GM12801 (cell line): ENCODE measurements around the gene APOB.

Source experiments
- TF ChIP-seq, protein P1 (sequence below): IDR thresholded peaks from one replicate; pipeline ENCODE4 v1.5.1; 2011; ENCODE audit warnings: control low read depth; ENCODE audit not compliant: insufficient read length; ENCODE audit errors: extremely low read depth

The APOB gene

DNA sequence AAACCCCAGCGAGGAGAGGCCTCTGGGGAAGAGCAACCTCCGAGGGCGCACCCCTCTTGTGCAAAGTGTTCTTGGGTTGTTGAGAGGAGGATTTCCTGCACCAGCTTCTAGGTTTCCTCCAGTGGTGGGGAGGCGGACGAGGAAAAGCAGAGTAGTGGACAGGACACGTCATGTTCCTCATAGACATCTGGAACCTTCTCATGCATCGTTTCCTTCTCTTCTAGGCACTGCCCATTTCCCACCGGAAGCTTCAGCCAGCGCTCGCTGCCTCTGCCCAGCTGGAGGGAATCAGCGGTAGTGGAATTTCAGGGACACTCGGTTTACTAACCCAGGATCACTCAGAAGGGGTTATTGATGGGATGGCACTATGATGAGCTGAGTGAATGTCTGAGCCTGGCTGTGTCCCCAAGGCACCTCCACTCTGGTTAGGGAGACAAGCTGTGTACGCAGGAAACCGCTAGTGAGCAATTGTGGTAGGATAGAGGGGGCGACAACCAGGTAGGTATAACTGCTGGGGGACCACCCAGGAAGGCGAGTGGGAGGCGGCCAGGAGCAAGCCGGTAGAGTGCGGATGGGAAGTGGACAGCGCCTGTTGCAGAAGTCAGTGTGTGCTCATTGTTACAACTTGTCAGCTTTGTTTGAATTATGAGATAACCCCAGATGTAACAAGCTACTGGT, 960 bp upstream of the APOB start:
- TF ChIP-seq, protein P1, sequence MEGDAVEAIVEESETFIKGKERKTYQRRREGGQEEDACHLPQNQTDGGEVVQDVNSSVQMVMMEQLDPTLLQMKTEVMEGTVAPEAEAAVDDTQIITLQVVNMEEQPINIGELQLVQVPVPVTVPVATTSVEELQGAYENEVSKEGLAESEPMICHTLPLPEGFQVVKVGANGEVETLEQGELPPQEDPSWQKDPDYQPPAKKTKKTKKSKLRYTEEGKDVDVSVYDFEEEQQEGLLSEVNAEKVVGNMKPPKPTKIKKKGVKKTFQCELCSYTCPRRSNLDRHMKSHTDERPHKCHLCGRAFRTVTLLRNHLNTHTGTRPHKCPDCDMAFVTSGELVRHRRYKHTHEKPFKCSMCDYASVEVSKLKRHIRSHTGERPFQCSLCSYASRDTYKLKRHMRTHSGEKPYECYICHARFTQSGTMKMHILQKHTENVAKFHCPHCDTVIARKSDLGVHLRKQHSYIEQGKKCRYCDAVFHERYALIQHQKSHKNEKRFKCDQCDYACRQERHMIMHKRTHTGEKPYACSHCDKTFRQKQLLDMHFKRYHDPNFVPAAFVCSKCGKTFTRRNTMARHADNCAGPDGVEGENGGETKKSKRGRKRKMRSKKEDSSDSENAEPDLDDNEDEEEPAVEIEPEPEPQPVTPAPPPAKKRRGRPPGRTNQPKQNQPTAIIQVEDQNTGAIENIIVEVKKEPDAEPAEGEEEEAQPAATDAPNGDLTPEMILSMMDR, result no peak

DNA sequence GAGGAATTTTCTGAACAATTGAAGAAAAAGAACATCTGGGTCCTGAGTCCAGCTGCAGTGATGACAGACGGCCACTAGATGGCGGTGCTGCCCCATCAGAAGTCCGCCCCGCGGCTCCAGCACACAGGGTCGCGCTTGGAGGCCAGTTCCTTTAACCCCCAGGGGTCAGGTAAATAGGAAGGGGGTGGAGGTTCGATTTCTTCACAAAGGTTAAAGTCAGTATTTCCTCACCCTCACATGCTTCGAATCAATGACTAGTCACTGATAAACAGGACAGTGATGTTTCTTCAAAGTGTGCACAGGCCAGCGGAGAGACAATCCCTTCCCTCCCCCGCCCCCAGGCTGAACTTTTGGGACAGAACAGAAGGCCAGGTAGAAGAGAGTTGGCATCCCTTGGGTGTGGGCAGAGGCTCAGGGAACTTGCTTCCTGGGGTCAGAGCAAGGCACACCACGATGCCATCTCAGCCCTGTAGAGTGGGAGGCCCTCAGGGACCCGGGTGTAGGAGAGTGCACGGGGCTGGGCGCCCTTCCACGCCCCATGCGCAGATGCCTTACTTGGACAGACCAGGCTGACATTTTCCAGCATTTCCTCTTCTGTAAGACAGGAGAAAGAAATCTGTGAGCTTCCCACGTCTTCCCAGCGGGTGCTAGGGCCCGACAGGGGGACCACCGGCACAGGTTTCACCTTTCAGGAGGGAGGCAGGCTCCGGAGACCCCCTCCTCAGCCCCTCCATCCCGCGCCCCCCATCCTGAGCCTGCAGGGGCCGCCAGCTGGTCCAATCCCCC, 722 bp downstream of the APOB start:
- TF ChIP-seq, protein P1, result no peak

DNA sequence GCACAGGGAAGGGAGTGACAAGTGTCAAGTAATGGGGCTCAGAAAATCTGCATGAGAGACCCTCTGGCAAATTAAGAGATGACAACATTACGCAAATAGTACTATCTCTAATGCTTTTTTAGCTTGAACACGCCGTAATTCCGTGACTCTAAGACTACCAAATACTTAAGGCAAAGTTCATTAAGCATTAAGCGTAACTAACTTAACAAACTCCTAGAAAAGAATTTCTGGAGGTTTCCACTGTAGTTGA, 1.2 kb downstream of the APOB start:
- TF ChIP-seq, protein P1, result no peak

DNA sequence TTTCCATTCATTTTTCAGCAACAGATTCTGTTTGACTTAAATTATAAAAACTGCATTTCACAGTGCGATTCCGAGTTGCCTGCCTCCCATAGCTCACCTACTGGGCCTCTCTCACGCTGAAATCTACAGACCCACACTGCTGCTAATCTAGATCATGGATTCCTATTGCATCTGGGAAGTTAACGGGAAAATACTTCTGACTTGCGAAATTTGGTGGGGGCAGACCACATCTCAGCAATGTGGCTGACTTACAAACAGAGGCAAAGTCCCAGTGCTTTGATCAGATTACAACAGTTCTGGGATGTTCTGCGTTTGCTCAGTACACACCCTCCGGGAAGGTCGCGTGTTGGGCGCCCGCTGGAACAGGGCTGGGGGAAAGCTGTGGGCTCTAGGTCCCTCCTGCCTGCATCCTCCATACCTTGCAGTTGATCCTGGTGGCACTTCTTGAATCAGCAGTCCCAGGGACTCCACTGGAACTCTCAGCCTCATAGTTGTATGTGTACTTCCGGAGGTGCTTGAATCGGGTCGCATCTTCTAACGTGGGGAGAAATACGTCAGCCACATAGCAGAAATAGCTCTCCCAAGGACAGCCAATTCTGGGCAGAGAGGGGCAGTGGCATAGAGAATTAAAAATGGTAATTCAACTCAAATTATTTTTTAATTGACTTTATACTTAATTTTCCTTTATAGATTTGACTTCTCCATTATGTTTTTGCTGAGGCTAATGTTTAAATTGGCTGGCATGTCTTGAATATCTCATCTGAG, 1.7 kb downstream of the APOB start:
- TF ChIP-seq, protein P1, result no peak

DNA sequence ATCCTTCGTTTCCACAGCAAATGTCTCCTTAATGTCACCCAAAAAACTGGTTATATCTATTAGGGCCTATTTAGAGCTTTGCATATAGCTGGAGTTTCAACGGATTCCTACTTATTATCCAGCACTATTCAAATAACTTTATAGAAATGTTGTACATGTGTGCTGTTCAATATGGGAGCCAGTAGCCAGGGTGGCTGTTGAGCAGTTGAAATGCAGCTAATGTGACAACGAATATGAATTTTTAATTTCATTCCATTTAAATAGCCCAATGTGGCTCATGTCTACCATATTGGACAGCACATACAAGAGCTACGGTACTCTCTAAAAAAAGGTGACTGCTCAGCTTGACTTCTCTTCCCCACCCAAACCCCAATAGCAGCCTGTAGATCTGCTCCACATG, 2.4 kb downstream of the APOB start:
- TF ChIP-seq, protein P1, result no peak

DNA sequence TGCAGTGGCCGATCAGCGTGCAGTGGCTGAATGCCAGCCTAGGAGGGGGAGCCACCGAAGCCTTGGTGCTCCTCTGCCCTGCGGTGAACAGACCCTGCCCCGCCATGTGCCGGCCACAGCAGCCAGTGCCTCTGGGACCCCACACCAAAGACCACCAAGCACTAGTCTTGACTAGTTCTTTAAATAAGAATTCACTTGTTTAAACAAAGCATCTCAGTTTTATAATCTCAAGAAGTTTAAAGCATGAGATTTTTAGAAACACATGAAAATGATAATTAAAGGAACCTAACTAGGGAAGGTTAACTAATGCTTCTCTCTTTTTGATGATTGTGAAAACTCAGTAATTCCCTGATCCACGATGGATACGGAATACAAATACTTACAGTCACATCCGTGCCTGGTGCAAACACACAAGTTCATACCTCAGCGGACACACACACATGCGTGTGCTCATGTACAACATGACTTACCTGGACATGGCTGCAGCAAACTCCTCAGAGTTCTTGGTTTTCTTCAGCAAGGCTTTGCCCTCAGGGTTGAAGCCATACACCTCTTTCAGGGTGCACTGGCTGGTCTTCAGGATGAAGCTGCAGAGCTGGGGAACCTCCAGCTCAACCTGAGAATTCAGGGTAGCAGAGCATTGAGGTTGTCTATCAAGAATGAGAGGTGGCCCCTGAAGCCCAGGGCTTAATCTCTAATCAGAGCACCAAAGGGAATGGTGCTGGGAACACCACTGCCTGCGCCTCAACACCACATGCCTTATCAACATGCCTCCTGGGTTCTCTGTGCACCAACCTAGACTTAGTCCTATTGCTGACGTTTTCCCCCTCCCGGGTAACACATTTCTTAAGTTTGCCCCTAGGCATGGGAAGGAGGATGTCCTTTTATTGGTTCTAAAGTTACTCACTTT, 3.1 kb downstream of the APOB start:
- TF ChIP-seq, protein P1, result no peak
